Measurements from ENCODE around the gene SHC3.
"Not testable (repeated sequence)": the region's sequence is repeated elsewhere in the genome, so short reads cannot be mapped to it uniquely, and the experiment has no call there.

The SHC3 gene

GRCh38 chr9:89177944-89178829 lies at the start of gene SHC3:
Gene SHC3, minus strand, starts transcription at chr9:89178818. Its CDS starts 358 bp downstream, at chr9:89178460.
- no peak for DNase-seq

- no peak for DNase-seq
Measured at GRCh38 chr9:89225991-89226471, 47.4 kb upstream of the SHC3 start.

GRCh38 chr9:89225587-89225986 lies 47.0 kb upstream of the SHC3 start:
- DNase-seq, result no peak

- DNase-seq, result no peak
Measured at GRCh38 chr9:89225036-89225435, 46.4 kb upstream of the SHC3 start.

GRCh38 chr9:89224633-89225032 lies 46.0 kb upstream of the SHC3 start:
- DNase-seq, result no peak

GRCh38 chr9:89223396-89223977 lies 44.9 kb upstream of the SHC3 start:
- DNase-seq, result no peak

- DNase-seq, result no peak
Measured at GRCh38 chr9:89219637-89220036, 41.0 kb upstream of the SHC3 start.

GRCh38 chr9:89218040-89218928 lies 39.7 kb upstream of the SHC3 start:
- no peak for DNase-seq

- no peak for DNase-seq
Measured at GRCh38 chr9:89215342-89215741, 36.7 kb upstream of the SHC3 start.

- DNase-seq, result no peak
Measured at GRCh38 chr9:89213396-89213880, 34.8 kb upstream of the SHC3 start.

- DNase-seq, result no peak
Measured at GRCh38 chr9:89212171-89212570, 33.6 kb upstream of the SHC3 start.

GRCh38 chr9:89209311-89209710 lies 30.7 kb upstream of the SHC3 start:
- not testable (repeated sequence) for DNase-seq

- no peak for DNase-seq
Measured at GRCh38 chr9:89207026-89207425, 28.4 kb upstream of the SHC3 start.

- DNase-seq, result no peak
Measured at GRCh38 chr9:89204801-89205200, 26.2 kb upstream of the SHC3 start.

GRCh38 chr9:89195131-89195797 lies 16.6 kb upstream of the SHC3 start:
- no peak for DNase-seq

GRCh38 chr9:89194421-89195130 lies 16.0 kb upstream of the SHC3 start:
- no peak for DNase-seq

GRCh38 chr9:89191004-89191403 lies 12.4 kb upstream of the SHC3 start:
- DNase-seq, result no peak

GRCh38 chr9:89189215-89189614 lies 10.6 kb upstream of the SHC3 start:
- DNase-seq, result no peak

GRCh38 chr9:89187950-89188349 lies 9.3 kb upstream of the SHC3 start:
- no peak for DNase-seq

GRCh38 chr9:89187541-89187940 lies 8.9 kb upstream of the SHC3 start:
- DNase-seq, result no peak

- no peak for DNase-seq
Measured at GRCh38 chr9:89186960-89187359, 8.3 kb upstream of the SHC3 start.

- DNase-seq, result no peak
Measured at GRCh38 chr9:89185980-89186379, 7.4 kb upstream of the SHC3 start.

All from stimulated activated CD4-positive, alpha-beta T cell treated with anti-CD3 and anti-CD28 coated beads, Interleukin-12 subunit alpha, Interleukin-12 subunit beta, amount 100 ng/mL, for 4 hours (primary cell).